Left hindlimb (tissue), 1 donor: ENCODE measurements around the gene TSKU.
A peak's percentile ranks its signal among the peaks of the same experiment; 100 is the strongest.

Experiments used
- DNase-seq: peaks from one replicate; pipeline ENCODE4 v3.0.0-alpha.2; 2018

Gene TSKU, protein sequence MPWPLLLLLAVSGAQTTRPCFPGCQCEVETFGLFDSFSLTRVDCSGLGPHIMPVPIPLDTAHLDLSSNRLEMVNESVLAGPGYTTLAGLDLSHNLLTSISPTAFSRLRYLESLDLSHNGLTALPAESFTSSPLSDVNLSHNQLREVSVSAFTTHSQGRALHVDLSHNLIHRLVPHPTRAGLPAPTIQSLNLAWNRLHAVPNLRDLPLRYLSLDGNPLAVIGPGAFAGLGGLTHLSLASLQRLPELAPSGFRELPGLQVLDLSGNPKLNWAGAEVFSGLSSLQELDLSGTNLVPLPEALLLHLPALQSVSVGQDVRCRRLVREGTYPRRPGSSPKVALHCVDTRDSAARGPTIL

DNA sequence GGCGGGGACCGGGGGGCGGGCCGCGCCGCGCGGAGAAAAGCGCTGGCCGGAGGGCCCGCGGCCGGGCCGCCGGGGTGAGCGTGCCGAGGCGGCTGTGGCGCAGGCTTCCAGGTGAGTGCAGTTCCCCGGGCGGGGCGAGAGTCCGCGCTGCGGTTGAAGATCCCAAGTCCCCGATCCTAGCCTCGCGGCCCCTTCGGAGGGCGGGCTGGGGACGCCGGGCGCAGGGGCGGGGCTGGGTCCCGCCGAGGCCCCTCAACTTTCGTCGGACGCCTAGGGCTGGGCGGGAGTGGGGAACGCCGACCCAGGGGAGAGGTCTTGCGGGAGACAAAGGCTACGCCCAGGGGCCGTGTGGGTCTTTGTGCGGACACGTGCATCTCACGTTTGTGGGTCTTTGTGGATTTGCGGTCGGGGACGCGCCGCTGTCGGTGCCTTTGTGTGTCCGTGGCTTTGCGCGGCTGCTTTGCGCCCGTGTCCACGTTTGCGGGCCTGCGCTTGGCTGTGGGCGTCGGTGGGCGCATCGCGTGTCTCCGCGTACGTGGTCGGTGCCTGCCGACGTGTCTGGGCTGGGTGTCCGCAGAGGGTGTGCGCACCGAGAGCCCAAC is at the start of gene TSKU:
TSKU (plus strand) TSS at position 63 of the 602 bp plus-strand sequence. CDS start 12,261 bp downstream, outside the sequence.
- DNase-seq = no peak

DNA sequence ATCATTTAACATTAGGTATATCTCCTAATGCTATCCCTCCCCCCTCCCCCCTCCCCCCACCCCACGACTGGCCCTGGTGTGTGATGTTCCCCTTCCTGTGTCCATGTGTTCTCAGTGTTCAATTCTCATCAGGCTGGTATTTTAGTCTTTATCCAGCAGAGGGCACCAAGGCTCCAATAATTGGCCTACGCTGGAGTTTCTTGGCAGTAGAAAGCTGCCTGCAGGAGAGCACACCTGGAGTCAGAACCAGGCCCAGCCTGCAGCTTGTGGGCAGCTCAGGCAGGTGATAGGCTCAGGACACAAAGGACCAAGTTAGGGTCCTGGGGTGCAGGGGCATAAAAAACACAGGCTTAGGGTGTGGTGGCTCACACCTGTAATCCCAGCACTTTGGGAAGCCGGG is 49.2 kb upstream of the TSKU start:
- DNase-seq = peak; percentile 64

DNA sequence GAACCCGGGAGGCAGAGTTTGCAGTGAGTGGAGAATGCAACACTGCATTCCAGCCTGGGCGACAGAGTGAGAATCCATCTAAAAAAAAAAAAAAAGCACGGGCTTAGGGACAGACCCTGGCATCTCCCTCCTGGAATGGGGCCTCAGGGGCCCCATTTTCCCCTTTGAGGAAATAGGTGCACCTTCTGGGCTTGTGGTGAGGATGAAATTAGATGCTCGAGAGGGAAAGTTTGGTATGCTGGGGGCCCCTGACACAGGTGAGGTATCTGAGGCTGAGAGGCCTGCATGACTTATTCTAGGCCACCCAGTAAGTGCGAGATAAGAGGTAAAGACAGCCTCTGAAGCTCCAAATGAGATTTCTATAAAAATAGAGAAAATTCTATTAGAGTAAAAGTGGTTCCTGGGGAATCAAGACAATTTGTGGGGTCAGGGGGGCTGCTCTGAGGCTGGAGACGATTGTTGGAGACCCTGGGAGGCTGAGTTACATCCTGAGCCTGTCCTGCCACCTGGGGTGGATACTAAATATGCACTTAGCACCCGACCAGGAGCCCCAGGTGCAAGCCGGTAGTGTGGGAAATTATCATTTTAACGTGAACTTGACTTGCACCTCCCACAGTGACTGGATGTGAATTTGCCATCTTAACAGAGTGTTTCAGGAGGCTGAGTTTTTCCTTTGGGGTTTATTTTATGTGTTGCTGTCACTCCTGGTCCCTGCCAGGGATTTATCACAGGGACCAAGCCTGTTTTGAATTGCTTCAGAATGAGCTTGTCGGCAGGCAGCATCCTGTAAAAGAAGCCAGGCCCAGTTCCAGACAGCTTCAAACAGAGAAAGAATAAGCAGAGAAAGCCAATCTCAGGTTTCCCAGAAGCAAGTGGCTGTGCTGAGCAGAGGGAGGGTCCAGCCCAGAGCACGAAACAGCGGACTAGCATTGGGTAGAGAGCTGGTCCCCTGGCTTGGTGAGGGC is 48.4 kb upstream of the TSKU start:
- DNase-seq = no peak

DNA sequence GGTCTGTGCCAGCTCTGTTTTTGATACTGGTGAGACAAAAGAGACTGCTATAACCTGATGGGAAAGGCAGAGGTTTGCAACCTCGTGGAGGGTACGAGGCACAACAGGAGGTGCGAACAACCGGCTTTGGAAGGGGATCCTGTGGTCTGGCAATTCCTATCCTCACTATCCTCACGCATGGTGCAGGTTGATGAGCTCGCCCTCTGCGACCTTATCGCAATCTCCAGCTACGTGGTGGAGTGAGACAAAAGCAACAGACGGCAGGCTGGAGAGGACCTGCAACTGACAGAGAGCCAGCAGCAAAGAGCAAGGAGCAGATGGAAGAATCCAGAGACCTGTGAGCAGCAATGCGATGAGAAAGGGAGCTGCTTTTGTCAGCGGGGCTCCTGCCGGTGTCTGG is 47.3 kb upstream of the TSKU start:
- DNase-seq = no peak

DNA sequence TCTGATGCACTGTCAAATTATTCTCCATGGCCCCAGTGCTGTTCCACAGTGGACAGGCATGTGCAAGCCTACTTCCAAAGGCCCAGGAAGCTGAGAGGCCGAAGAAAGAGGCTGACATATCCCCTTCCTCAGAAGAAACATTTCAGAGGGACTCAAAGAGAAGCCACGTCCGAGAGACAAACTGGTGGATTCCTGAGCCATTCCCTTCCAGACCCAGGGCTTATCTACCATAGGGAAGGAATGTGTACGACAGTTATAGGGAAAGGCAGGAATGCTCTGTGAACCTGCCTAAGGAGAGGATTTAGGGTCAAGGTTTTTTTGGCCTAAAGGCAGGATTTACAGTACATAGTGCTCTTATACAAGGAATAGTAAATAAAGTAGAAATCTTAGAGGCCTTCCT is 46.9 kb upstream of the TSKU start:
- DNase-seq = no peak

DNA sequence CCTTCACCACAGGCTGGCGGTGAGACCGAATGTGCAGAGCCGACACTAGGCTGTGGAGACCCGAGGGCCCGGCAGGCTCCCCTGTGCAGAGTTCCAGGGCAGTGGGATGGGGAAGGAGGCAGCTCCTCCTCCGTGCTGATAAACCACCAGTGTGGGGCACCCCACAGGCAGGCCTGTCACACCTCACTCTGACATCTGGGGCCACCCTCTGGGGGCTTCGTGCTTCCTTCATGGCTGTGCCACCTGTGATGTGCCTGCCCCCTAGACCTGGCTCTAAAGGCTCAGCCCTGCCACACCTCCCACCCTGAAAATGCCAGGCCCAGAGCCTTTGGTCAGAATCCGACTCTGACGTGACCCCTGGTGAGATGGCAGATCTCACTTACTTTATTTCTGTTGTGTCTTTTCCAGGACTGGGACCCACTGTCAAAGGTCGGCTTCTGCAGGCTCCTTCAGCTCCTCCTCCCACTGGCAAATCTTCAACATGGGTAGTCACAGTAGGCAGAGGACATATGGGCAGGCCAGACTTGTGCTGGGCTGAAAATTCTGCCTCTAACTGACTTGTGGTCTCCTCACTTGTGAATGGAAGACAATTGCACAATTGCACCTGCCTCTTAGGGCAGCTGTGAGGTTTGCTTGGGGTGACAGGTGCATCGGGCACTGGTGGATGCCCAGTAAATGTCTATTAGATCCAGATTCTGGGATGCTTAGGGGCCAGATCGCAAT is 46.2 kb upstream of the TSKU start:
- DNase-seq = no peak

DNA sequence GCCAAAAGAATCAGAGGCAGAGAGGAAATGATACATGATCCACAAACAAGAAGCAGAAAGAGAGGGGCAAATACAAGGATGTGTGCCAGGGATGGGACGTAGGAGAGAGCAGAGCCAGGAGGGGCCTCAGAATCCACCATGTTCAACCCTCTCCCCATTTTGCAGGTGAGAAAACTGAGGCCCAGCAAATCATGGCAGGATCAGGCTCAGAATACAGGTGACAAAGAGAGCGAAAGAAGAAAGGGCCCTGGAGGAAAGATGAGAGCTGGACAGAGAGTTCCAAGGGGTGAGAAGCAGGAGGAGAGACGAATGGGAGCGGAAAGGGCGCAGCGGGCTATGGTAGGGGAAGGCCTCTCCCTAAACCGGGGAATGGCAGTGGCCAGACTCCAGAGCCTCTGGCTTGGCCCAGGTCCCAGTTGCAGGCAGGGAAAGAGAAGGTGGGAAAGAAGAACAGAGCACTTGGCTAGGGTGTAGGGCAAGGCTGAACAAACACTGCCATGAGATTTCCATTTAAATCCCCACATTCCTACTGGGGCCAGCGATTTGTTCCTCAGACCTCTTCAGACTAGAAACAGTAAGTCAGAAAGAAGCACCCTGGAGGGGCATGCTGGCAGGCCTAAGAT is 44.4 kb upstream of the TSKU start:
- no peak for DNase-seq

DNA sequence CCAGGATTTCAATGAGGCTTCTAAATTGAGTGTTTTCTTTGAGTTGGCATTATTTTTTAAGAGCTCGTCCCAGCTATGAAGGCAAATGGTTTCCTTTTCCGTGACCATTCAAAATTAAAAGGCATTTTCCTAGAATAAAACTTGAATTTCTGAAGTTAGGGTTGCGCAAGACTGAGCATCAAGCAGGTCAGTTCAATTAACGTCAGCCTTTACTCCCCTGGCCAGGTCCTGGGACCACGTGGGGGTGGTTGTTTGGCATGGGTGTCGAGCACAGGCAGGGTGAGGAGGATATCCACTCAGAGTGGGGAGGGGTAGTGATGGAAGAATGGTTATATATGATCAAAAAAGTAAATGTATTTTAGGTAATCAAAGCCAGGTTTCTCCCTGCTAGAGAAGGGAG is 43.4 kb upstream of the TSKU start:
- no peak for DNase-seq

DNA sequence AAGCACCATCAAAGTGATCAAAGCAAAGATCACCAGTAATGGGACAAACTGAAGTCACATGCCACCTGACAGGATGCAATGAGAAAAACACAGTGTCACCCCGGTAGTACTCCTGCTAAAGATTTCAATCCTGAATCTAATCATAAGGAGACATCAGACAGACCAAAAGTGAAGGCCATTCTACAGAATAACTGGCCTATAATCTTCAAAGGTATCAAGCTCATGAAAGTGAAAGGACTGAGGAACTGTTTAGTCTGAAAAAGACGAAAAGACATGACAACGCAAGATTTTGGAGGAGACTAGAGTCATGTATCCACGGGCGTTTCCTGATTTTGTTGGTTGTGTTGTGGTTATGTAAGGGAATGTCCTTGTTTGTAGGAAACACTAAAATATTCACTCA is 42.4 kb upstream of the TSKU start:
- no peak for DNase-seq

DNA sequence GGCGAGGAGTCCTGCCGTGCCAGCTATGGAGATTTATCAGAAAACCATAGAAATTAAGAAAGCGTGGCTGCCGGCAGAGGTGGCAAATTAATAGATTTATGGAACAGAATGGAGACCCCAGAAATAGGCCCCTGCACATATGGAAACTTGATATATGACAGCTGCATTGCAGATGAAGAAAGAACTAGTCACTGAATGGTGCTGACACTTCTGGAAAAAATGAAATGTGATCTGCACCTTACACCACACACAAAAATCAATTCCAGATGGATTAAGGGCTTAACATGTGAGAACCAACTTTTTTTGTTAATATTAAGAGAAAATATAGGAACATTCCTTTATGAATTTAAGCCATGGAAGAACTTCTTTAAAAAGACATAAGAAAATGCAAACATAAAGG is 40.3 kb upstream of the TSKU start:
- DNase-seq = no peak

DNA sequence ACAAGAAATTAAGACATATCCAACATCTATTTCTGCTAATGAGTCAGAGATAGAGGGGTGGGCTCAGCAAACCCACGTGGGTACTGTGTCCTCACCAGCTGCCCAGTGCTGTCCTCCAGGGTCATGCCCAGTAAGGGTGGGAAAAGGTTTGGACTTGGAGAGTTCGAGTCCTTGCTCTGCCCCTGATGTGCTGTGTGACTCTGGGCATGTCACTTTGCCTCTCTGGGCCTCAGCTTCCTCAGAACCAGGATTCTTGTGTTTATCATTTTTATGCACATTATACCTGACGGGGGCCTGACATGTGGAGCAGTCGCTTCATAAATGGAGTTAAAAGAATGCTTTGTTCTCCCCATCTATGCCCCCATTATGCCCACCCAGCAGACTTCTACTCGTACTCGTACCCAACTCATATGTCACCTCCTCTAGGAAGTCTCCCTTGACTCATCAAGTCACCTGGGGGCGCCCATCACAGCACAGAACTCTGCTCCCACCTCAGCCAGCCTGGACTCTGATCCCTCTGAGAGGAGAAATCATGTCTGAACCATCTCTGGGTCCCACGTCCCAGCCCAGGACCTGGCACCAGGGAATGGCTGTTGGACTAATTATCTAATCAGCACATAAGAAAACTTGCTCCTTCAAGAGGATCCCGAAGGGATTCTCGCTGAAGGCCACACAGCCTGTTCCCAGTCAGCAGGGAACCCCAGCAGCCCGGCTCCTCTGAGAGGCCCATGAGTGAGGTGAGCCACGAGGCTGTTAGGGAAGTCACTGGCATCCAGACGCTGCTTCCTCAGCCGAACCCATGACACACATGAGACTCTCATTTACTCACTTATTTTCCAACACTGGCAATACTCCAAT is 38.7 kb upstream of the TSKU start:
- DNase-seq = no peak

DNA sequence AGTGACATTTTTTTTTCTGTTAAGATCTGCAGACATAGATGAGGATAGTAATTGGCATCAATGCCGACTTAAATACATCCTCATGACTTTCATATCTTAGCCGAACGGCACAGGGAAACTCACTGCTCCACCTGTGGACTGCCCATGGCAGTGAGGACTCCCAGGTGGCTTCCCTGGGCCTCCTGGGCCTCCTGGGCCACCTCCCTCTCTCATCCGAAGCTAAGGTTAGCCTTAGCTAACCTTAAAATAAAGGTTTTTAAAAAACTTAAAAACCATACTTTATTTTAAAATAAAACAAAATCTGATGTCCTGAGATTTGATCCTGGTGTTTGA is 38.1 kb upstream of the TSKU start:
- DNase-seq = no peak

DNA sequence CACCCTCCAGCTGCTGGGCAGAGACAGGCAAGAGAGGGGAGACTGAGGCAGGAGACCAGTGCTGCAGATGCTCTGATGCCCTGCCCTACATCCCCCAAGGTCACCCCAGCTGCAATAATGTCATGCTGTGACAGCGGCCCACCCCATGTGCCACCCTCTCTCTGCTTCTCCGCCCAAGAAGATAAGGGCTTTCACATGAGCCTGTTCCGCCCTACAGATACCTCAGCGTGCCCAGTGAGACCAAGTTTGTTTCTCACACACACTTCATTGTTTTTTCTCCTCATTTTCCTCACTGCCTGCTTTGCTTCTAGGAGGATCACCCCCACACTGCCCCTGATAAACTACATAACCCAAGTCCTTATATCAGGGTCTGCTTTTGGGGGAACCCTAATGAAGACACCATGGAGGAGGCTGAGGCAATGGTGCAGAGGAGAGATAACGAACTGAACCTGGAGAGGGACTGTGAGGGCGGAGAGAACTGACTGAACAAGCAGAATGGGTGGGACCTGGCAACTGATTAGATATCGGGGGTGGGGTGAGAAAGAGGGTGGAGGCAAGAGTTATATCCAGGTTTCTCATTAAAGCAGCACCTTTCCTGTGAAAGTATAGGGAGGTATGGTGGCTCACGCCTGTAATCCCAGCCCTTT is 37.5 kb upstream of the TSKU start:
- DNase-seq = no peak

DNA sequence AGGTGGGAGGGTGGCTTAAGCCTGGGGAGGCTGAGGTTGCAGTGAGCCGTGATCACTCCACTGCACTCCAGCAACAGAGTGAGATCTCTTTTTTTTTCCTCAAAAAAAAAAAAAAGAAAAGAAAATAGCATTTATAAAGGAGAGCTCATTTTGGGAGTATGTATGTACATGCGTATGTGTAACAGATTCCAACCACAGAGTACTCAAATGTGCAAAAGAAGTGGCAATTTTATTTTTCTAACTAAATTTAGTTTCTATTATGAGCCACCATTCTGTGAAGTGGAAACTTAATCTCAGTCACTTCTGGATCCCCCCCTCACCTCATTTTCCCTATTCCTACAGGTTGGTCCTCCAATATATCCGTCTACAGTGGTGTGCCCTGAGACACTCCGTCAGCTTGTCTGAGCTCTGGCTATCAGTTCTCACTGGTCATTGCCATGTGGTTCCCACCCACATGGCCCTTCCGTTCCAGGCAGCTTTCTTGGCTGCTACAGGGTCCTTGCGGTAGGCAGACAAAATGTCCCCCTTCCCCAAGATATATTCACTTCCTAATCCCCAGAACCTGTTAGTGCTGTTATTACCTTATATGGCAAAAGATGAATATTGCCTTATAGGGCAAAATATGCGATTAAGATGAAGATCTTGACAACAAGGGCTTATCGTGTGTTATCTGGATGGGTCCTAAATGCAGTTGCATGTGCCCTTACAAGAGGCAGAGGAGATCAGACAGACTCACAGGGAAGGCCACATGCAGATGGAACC is 35.8 kb upstream of the TSKU start:
- no peak for DNase-seq

DNA sequence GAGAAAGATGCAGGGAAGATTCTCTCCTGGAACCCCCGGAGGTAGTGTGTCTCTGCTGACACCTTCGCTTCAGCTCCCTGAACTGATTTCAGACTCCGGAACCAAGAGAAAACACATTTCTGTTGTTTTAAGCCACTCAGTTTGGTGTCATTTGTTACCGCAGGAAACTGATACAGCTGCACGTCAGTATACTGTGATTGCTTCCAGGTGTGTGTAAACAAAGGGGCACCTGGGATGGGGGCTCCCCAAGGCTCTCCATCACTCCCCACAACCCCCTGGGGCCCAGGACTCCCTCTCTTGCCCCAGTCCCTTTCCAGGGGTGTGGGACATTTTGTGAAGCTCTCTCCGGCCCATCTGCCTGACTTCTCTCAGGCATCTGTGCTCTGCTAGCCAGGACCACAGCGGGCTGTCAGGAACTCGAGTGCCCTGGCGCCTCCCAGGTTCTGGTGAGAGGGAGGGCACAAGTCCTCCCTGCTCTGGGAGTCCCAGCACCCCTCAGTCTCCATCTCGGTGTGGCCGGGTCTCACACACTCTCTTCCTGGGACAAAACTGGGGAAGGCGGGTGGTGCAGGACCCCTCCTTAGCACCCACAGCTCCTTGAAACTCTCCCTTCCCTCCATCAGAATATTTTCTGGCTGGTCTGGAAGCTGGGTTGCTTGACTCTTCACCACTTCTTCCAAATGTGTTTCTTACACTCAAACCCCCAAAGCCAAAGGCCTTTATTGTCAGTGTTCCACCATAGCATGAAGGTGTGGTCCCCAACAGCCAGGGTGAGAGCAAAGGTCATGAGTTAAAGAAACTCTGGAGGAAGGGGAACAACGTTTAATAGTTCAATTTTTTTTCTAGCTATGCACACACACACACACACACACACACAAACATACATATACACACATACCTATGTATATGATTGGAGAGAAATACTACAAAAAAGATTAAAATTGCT is 35.0 kb upstream of the TSKU start:
- DNase-seq = no peak

DNA sequence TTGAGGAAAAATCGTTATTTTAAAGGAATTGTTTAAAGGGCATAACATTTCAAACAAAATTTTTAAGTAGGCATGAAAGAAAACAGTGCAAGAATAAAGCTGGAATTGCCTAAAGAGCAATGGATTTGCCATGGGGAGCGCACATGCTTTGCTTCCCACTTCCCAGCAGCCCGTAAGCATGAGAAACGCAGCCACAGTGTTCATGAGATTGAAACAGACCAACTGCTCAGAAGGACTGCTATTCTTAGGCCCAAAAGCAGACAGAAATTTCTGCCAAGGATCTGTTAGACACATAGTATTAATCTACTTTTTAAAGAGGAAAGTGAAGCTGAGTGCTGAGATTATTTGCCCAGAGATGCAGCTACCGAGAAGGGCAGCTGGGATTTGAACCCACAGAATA is 34.2 kb upstream of the TSKU start:
- DNase-seq = no peak

DNA sequence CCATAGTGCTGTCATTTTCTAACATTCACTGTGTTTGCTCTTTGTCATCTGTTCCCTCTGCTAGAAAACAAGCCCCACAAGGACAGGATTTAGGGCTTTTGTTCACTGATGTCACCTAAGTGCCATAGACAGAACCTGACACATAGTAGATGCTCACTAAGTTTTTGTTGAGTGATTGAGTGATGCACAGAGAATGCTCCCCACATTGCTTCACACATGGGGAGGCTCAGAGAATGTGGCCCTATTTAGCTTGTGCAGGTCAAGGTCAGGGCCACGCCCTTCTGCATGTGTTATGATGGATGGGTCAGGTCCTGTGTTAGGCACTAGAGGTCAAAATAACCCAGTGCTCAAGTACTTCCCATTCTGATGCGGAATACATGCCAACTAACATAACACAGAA is 33.1 kb upstream of the TSKU start:
- no peak for DNase-seq

DNA sequence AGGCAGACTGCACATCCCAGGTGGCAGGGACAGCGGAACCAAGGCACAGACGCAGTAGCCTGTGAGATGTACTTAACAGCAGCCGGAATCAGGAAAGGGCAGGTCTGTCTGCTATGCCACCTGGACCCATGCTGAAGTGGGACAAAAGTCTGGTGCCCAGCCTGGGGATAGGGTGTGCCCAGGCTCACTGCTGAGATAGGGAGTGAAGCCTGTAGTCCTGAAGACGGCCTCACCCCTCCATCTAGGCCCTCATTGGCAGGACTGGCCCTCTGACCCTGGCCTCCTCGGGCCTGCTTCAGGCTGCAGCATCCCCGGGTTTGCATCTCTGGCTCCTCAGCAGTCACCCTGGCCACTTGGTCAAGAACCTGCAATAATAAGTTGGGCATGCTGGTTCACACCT is 32.4 kb upstream of the TSKU start:
- DNase-seq = no peak
